GM12874 (cell line): ENCODE results near the gene OR2A25.

Experiments used
- CTCF ChIP-seq: IDR thresholded peaks from 2 replicates; pipeline ENCODE4 v1.5.1; 2011; ENCODE audit warnings: low read depth, mild to moderate bottlenecking, control low read depth, low read length, moderate library complexity; ENCODE audit not compliant: insufficient read depth

The OR2A25 gene

DNA sequence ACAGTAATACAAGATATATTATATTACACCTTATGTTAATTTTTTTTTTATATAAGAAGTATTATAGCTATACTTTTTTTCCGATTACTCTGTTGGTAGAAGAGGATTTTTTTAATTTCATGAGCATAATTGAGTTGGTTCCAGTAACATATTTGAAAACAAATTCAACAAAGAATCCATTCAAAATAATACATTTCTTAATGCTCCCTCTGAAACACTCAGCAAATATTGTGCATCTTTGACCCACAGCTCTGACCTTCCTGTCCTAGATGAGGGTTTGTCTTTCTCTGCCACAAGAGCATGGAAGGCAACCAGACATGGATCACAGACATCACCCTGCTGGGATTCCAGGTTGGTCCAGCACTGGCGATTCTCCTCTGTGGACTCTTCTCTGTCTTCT is 39.7 kb downstream of the OR2A25 start, which contains the start of gene OR2A2:
TSS of gene OR2A2 (plus strand) at position 301 of the 400 bp plus-strand sequence. CDS start at position 301, 0 bp downstream.
- TF ChIP-seq CTCF: no peak

- TF ChIP-seq CTCF: no peak
Measured at GRCh38 chr7:144110272-144110671, 40.7 kb downstream of the OR2A25 start.

DNA sequence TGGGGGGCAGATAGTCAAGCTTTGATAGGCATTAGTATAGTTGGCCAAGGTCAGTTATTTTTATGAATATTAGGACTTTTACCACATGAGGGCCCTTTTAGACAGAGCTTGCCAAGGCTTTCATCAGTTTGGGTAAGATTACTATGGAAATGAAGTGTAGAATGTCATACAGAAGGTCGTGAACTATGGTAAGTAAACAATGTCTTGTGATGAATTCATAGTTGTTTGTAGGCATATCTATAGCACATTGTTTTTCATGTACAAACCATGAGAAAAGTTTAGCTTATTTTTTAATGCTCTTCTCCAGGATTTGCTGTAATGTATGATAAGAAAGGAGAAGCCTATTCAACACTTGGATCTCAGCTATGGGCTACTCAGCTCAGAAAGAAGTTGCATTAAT is 44.0 kb downstream of the OR2A25 start:
- TF ChIP-seq CTCF: no peak

DNA sequence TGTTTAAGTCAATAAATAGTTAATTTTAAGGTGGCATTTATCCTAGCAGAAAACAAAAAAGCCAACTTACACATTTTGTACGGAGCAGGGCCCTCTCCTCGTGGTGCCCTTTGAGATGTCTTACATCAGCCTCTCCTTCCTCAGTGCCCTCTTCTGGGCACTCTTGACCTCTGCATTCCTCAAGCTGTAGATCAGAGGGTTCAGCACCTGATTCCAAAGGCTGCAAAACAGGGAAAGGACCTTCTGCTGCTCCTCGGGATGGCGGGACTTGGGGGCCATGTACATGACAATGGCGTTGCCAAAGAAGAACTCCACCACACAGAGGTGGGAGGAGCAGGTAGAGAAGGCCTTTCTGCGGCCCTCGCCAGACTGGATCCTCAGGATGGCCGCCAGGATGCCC is 48.7 kb downstream of the OR2A25 start:
- no peak for TF ChIP-seq CTCF

GRCh38 chr7:144122876-144123275 is 53.3 kb downstream of the OR2A25 start, which contains the start of gene OR2A14:
TSS of gene OR2A14 (plus strand) at chr7:144123176. CDS start at chr7:144129113, 5,937 bp downstream.
- TF ChIP-seq CTCF: no peak
